ENCODE data around the gene SELP.

DNA sequence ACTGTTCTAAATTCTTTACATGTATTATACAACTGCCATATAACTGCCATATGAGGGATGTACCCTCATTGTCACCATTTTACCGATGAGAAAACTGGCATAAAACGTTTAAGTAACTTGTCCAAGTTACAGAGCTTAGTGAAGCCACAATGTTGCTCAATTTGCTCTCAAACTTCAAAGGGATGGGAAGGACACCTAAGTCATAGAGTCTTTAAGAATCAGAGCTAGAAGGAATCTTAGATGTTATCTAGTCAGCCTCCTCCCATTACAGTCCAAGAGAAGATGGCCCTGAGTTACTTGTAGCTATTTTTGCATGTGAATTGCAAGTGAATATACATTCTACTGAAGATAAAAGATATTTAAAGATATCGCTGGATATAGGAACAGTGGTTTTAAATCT, 49.8 kb upstream of the SELP start:
- TF ChIP-seq, protein P1, sequence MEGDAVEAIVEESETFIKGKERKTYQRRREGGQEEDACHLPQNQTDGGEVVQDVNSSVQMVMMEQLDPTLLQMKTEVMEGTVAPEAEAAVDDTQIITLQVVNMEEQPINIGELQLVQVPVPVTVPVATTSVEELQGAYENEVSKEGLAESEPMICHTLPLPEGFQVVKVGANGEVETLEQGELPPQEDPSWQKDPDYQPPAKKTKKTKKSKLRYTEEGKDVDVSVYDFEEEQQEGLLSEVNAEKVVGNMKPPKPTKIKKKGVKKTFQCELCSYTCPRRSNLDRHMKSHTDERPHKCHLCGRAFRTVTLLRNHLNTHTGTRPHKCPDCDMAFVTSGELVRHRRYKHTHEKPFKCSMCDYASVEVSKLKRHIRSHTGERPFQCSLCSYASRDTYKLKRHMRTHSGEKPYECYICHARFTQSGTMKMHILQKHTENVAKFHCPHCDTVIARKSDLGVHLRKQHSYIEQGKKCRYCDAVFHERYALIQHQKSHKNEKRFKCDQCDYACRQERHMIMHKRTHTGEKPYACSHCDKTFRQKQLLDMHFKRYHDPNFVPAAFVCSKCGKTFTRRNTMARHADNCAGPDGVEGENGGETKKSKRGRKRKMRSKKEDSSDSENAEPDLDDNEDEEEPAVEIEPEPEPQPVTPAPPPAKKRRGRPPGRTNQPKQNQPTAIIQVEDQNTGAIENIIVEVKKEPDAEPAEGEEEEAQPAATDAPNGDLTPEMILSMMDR (IDR thresholded peaks at IDR 0.05; ENCODE audit: low read length) = no peak
- no peak for TF ChIP-seq EZH2 (optimal IDR thresholded peaks at IDR 0.05; ENCODE audit: low read depth, low read length)
- no peak for TF ChIP-seq EZH2phosphoT487 (IDR thresholded peaks at IDR 0.05; ENCODE audit: low read length)
